Keratinocyte (primary cell): ENCODE results near the gene GNAS-AS1. TPM values are rescaled to one million over a fixed set of nuclear protein-coding genes. Genes with fewer than 3 reads are reported as not detected.

Source experiments
- DNase-seq: peaks from one replicate; pipeline ENCODE4 v3.0.0-alpha.2; 2011; ENCODE audit warnings: low read depth, missing footprints, low spot score
- FAIRE-seq: peaks from 2 replicates; lab custom pipeline; 2011; peaks lifted over from hg19 to GRCh38; lab: Jason Lieb, UNC
- H2AFZ ChIP-seq: 2 replicates; pipeline ENCODE4 v1.6.0; 2012; ENCODE audit warnings: low read length, control low read depth, inconsistent platforms; ENCODE audit not compliant: control insufficient read depth
- H3K27ac ChIP-seq: 2 replicates; pipeline ENCODE4 v1.5.1; 2011; ENCODE audit warnings: low read length; ENCODE audit not compliant: control insufficient read depth, insufficient read depth
- H3K27me3 ChIP-seq: 3 replicates; pipeline ENCODE4 v1.6.0; 2011; ENCODE audit warnings: low read length; ENCODE audit not compliant: control insufficient read depth, insufficient read depth; ENCODE audit errors: extremely low read depth
- H3K36me3 ChIP-seq, 2 experiments: 2 replicates in 1 of 2; 3 replicates in 1 of 2; pipeline ENCODE4 v1.5.1; 2011; ENCODE audit warnings: low read length in 2 of 2, mild to moderate bottlenecking in 1 of 2; ENCODE audit not compliant: control insufficient read depth in 2 of 2, insufficient read depth in 2 of 2; ENCODE audit errors: extremely low read depth in 1 of 2
- H3K4me1 ChIP-seq: 3 replicates; pipeline ENCODE4 v1.5.1; 2011; ENCODE audit warnings: low read length; ENCODE audit not compliant: control insufficient read depth, insufficient read depth; ENCODE audit errors: extremely low read depth
- H3K4me2 ChIP-seq: 3 replicates; pipeline ENCODE4 v1.6.0; 2011; ENCODE audit warnings: low read depth, low read length; ENCODE audit not compliant: control insufficient read depth, insufficient read depth; ENCODE audit errors: extremely low read depth
- H3K4me3 ChIP-seq, 3 experiments: fragments of 200-600 bp in 1 of 3; sonication (generic) in 1 of 3; 2 replicates in 2 of 3; 3 replicates in 1 of 3; pipeline ENCODE4 v1.5.1; 2011 to 2016; ENCODE audit warnings: low read length in 3 of 3, mild to moderate bottlenecking in 3 of 3, control low read depth in 2 of 3, inconsistent platforms in 1 of 3, low read depth in 1 of 3, mixed read lengths in 1 of 3, mixed run types in 1 of 3, moderate library complexity in 1 of 3; ENCODE audit not compliant: control insufficient read depth in 2 of 3, insufficient read depth in 2 of 3; ENCODE audit errors: extremely low read depth in 1 of 3
- H3K79me2 ChIP-seq: 2 replicates; pipeline ENCODE4 v1.6.0; 2012; ENCODE audit warnings: low read length; ENCODE audit not compliant: control insufficient read depth, insufficient read depth
- H3K9ac ChIP-seq: 3 replicates; pipeline ENCODE4 v1.6.0; 2011; ENCODE audit warnings: low read length; ENCODE audit not compliant: control insufficient read depth, insufficient read depth; ENCODE audit errors: extremely low read depth
- H3K9me1 ChIP-seq: 3 replicates; pipeline ENCODE4 v1.6.0; 2011; ENCODE audit warnings: low read length; ENCODE audit not compliant: control insufficient read depth, insufficient read depth; ENCODE audit errors: extremely low read depth
- H3K9me3 ChIP-seq: 2 replicates; pipeline ENCODE4 v1.5.1; 2012; ENCODE audit warnings: low read depth, low read length; ENCODE audit not compliant: control insufficient read depth
- H4K20me1 ChIP-seq: 3 replicates; pipeline ENCODE4 v1.6.0; 2011; ENCODE audit warnings: low read length; ENCODE audit not compliant: control insufficient read depth, insufficient read depth; ENCODE audit errors: extremely low read depth
- CTCF ChIP-seq, 3 experiments: IDR thresholded peaks in 1 of 3; conservative IDR thresholded peaks in 1 of 3; optimal IDR thresholded peaks in 1 of 3; 2 replicates in 2 of 3; 3 replicates in 1 of 3; pipeline versions ENCODE3 to v1.5.1; 2011; ENCODE audit warnings: low read length in 3 of 3, mild to moderate bottlenecking in 3 of 3, moderate library complexity in 2 of 3, control low read depth in 1 of 3, inconsistent platforms in 1 of 3; ENCODE audit not compliant: insufficient read depth in 2 of 3; ENCODE audit errors: extremely low read depth in 1 of 3
- EZH2 ChIP-seq: IDR thresholded peaks from one replicate; pipeline ENCODE4 v1.6.1; 2012; ENCODE audit warnings: inconsistent platforms, mild to moderate bottlenecking, low read length, moderate library complexity
- dilution Hi-C: fragments of 300-500 bp; cut with MboI; formaldehyde crosslinking; loops from one replicate; pipeline ENCODE4 v1.7.0; 2020; ENCODE audit warnings: low sequenced_read_pairs; ENCODE audit not compliant: extremely low pct_ligation_motif_present
- polyA plus RNA-seq, 5 experiments: library from polyadenylated mRNA; depleted of rRNA in 3 of 5; stranded (reverse) in 3 of 5; stranded (forward) in 1 of 5; unstranded in 1 of 5; fragments of >200 nt; gene quantifications; 1 replicate in 1 of 5; 2 replicates in 3 of 5; 3 replicates in 1 of 5; pipeline versions ENCODE4 v1.2.1 to v1.2.3, GENCODE V29; 2011 to 2012; ENCODE audit warnings: missing spikeins in 2 of 5, low read depth in 1 of 5, low replicate concordance in 1 of 5

The GNAS-AS1 gene
- polyA plus RNA-seq, 1 donor (not counting 4 experiments of a cell fraction or from before 2014, with no cell fraction given): 0.31 TPM

DNA sequence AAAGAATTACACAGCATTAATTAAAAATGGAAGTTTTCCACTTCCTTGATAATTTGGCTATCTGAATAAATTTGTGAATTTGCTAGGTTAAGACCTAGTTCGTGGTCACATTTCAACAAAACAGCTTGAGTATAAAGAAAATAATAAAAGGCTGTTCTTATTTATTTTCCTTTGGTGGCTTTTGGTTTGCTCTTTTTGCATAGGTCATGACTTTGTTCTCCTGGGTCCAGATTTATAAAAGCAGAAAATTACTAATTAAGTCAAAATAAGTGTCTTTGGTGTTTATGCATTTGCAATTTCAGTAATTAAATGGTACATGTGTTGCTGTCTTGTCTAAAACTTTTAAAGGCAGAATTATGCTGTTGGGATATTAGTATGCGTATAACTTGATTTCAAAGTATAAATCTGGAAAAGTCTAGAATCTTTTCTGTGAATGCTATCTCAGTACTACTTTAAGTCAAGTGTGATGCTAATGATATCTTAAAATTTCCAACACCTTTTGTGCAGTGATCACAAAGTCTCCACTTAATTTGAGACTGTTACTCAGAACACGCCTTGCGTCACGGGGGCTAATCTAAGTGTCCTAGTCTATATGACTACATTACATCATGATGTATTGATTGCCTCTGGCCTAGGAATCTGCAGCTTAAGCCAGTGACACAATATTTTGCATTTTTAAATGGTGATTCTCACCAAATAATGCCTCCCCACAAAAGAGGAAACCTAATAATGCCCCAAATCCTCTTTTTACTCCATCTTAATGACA lies 42.8 kb upstream of the GNAS-AS1 start:
- Histone ChIP-seq H2AFZ (no peak overlapping the region), H3K36me3 (peaks cover 3 to 8% of the 10 kb centered on the region in 2 experiments), H3K79me2 (peaks cover 70% of the 10 kb centered on the region), H3K9me1 (no peaks in the 10 kb centered on the region), H3K4me1 (peaks cover 20% of the 10 kb centered on the region), H3K9ac (peak overlapping the region; percentile 82), H3K4me3 (peak overlapping the region; percentile 78 to 87 (median 85)), H4K20me1 (peaks cover 16% of the 10 kb centered on the region), H3K27ac (peak overlapping the region; percentile 79), H3K4me2 (peak overlapping the region; percentile 70), H3K9me3 (no peaks in the 10 kb centered on the region), H3K27me3 (no peaks in the 10 kb centered on the region)
- no peak for DNase-seq
- FAIRE-seq: no peak
- dilution Hi-C loops: no loop called here
- TF ChIP-seq CTCF (optimal IDR thresholded peaks at IDR 0.05 in 1 of 3, IDR thresholded peaks at IDR 0.05 in 1 of 3, conservative IDR thresholded peaks at IDR 0.05 in 1 of 3; ENCODE audit: extremely low read depth in 1 of 3, insufficient read depth in 2 of 3, low read length in 3 of 3): no peak
- TF ChIP-seq EZH2: no peak

GRCh38 chr20:58892932-58893224 lies 42.2 kb upstream of the GNAS-AS1 start:
- dilution Hi-C loops: no loop called here
- FAIRE-seq: no peak
- Histone ChIP-seq H3K36me3 (peaks cover 2 to 6% of the 10 kb centered on the region in 2 experiments), H3K9me1 (no peaks in the 10 kb centered on the region), H2AFZ (no peak overlapping the region), H3K27ac (peak overlapping the region; percentile 79), H3K9me3 (no peaks in the 10 kb centered on the region), H3K4me2 (peak overlapping the region; percentile 70), H3K9ac (peak overlapping the region; percentile 82), H4K20me1 (peaks cover 16% of the 10 kb centered on the region), H3K4me1 (peaks cover 20% of the 10 kb centered on the region), H3K27me3 (no peaks in the 10 kb centered on the region), H3K79me2 (peaks cover 67% of the 10 kb centered on the region), H3K4me3 (peak overlapping the region; percentile 78 to 87 (median 85))
- no peak for DNase-seq
- TF ChIP-seq EZH2: no peak
- no peak for TF ChIP-seq CTCF (optimal IDR thresholded peaks at IDR 0.05 in 1 of 3, IDR thresholded peaks at IDR 0.05 in 1 of 3, conservative IDR thresholded peaks at IDR 0.05 in 1 of 3; ENCODE audit: extremely low read depth in 1 of 3, insufficient read depth in 2 of 3, low read length in 3 of 3)
